Esophagus muscularis mucosa (tissue), 4 donors: ENCODE data around the gene GABARAP. TPM values are rescaled to one million over a fixed set of nuclear protein-coding genes. Genes with fewer than 3 reads are reported as not detected.

ENCODE experiments used
- DNase-seq: peaks from one replicate; pipeline ENCODE4 v3.0.0-alpha.2; 2017; ENCODE audit errors: extremely low spot score
- H3K27ac ChIP-seq, 4 donors: fragments of 200-600 bp; sonication (generic); replicated peaks in 1 of 4; 1 replicate in 3 of 4; 2 replicates in 1 of 4; pipeline ENCODE4 v1.5.1; 2016 to 2019; ENCODE audit warnings: mild to moderate bottlenecking in 1 of 4
- H3K27me3 ChIP-seq, 4 donors: fragments of 200-600 bp; sonication (generic); one replicate each; pipeline versions ENCODE4 v1.5.1 to v1.6.0; 2016 to 2019
- H3K36me3 ChIP-seq, 4 donors: fragments of 200-600 bp; sonication (generic); one replicate each; pipeline ENCODE4 v1.5.1; 2016 to 2019
- H3K4me1 ChIP-seq, 4 donors: fragments of 200-600 bp; sonication (generic); one replicate each; pipeline ENCODE4 v1.5.1; 2016 to 2019
- H3K4me3 ChIP-seq, 4 donors: fragments of 200-600 bp; sonication (generic); 1 replicate in 2 of 4; 2 replicates in 2 of 4; pipeline ENCODE4 v1.5.1; 2016 to 2019; ENCODE audit warnings: mild to moderate bottlenecking in 4 of 4, moderate library complexity in 1 of 4
- H3K9me3 ChIP-seq, 4 donors: fragments of 200-600 bp; sonication (generic); 1 replicate in 3 of 4; 2 replicates in 1 of 4; pipeline ENCODE4 v1.5.1; 2016 to 2019
- CTCF ChIP-seq, 3 experiments: fragments of 200-600 bp in 2 of 3; fragments of 450-650 bp in 1 of 3; sonication (generic) in 2 of 3; IDR thresholded peaks; one replicate each; pipeline ENCODE4 v1.5.1; 2017 to 2019; ENCODE audit warnings: antibody characterized with exemption in 3 of 3, mild to moderate bottlenecking in 2 of 3, moderate library complexity in 1 of 3
- EP300 ChIP-seq: sonication (generic); formaldehyde crosslinking; IDR thresholded peaks from one replicate; pipeline ENCODE4 v1.6.1; 2017; ENCODE audit warnings: antibody characterized with exemption
- POLR2A ChIP-seq: fragments of 450-650 bp; IDR thresholded peaks from one replicate; pipeline ENCODE4 v1.6.1; 2017; ENCODE audit warnings: antibody characterized with exemption, moderate library complexity, mild to moderate bottlenecking, low read depth
- POLR2AphosphoS5 ChIP-seq, 2 donors: sonication (generic); formaldehyde crosslinking; IDR thresholded peaks; one replicate each; pipeline ENCODE4 v1.6.1; 2017; ENCODE audit warnings: antibody characterized with exemption in 2 of 2
- WGBS: methylation state at CpG from one replicate; pipeline ENCODE4 v1.1.5; 2018; 5-methylcytosine and 5-hydroxymethylcytosine counted together
- intact Hi-C: fragments of 100-400 bp; cut with DNase I; formaldehyde crosslinking; loops from one replicate; pipeline ENCODE4 v1.15.1; 2023
- total RNA-seq, 4 donors: library from RNA; depleted of rRNA; stranded (reverse); fragments of >200 nt; gene quantifications; one replicate each; pipeline versions ENCODE4 v1.1.0 to v1.2.1, GENCODE V29; 2016

Gene GABARAP
- total RNA-seq, 4 donors from 2014 or later: 360 to 524 (median 408) TPM

DNA sequence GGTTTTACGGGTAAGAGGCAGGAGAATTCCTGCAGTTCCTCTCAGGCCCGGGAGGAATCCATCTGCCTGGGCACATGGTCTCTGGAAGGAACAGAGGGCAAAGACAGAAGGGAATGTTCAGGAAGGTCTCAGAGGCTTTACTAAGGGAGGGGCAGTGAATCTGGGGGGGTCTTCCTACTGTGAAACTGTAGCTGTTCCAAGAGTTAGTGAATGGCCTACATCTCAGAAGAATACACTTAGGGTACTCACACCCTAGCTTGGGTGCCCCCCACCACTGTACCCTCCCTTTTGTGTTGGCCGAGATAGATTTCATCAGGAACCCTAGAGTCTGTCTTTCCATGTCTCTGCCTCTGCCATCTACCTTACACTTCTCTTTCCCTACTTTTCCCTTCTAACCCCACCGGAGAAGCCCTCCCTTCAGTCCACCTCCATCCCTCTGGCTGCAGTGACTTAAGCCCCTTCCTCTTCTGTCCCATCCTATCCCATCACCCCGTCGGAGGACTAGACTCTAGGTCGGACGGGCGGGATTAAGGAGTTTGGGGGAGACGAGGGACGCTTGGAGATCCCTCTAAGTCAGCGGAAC is 22.9 kb downstream of the GABARAP start:
- intact Hi-C loops: no loop called here
- H3K4me3 ChIP-seq: peak overlapping the region; percentile 74 to 98 (median 94)
- H3K27me3 ChIP-seq: no peaks in the 10 kb centered on the region
- H3K36me3 ChIP-seq: peaks cover 20 to 39% (median 33%) of the 10 kb centered on the region in 4 donors
- no peak for TF ChIP-seq CTCF (IDR thresholded peaks at IDR 0.05)
- no peak for TF ChIP-seq EP300
- no peak for TF ChIP-seq POLR2A
- TF ChIP-seq POLR2AphosphoS5 (IDR thresholded peaks at IDR 0.05): no peak
- H3K9me3 ChIP-seq: no peaks in the 10 kb centered on the region
- peak overlapping the region; percentile 92 to 99 (median 97) for H3K27ac ChIP-seq
- DNase-seq: no peak
- WGBS: 21% methylated on average over 9 of the region's 12 CpGs
- peaks cover 66 to 78% (median 76%) of the 10 kb centered on the region in 4 donors for H3K4me1 ChIP-seq

- TF ChIP-seq EP300 (no peak), POLR2AphosphoS5 (IDR thresholded peaks at IDR 0.05) (no peak), POLR2A (no peak), CTCF (IDR thresholded peaks at IDR 0.05) (no peak)
- no peaks in the 10 kb centered on the region for H3K9me3 ChIP-seq
- WGBS: 84% methylated on average over 6 of the region's 6 CpGs
- H3K27ac ChIP-seq: peak overlapping the region; percentile 92 to 99 (median 97)
- peaks cover 15 to 33% (median 27%) of the 10 kb centered on the region in 4 donors for H3K36me3 ChIP-seq
- no peaks in the 10 kb centered on the region for H3K27me3 ChIP-seq
- no peak for DNase-seq
- intact Hi-C loops: no loop called here
- H3K4me1 ChIP-seq: peaks cover 66 to 84% (median 79%) of the 10 kb centered on the region in 4 donors
- H3K4me3 ChIP-seq: no peak overlapping the region
Measured at GRCh38 chr17:7218758-7219157, 23.5 kb downstream of the GABARAP start.

- no peak for DNase-seq
- no peaks in the 10 kb centered on the region for H3K9me3 ChIP-seq
- H3K36me3 ChIP-seq: peaks cover 9 to 27% (median 21%) of the 10 kb centered on the region in 4 donors
- peaks cover 65 to 86% (median 83%) of the 10 kb centered on the region in 4 donors for H3K4me1 ChIP-seq
- intact Hi-C loops: no loop called here
- peak overlapping the region; percentile 92 to 99 (median 97) for H3K27ac ChIP-seq
- no peaks in the 10 kb centered on the region for H3K27me3 ChIP-seq
- peak overlapping the region; percentile 56 to 68 (median 62) for H3K4me3 ChIP-seq
- WGBS: 47% methylated on average over 6 of the region's 6 CpGs
- no peak for TF ChIP-seq CTCF (IDR thresholded peaks at IDR 0.05)
- TF ChIP-seq POLR2AphosphoS5 (IDR thresholded peaks at IDR 0.05): no peak
- TF ChIP-seq EP300: no peak
- no peak for TF ChIP-seq POLR2A
Measured at GRCh38 chr17:7218166-7218565, 24.1 kb downstream of the GABARAP start.

DNA sequence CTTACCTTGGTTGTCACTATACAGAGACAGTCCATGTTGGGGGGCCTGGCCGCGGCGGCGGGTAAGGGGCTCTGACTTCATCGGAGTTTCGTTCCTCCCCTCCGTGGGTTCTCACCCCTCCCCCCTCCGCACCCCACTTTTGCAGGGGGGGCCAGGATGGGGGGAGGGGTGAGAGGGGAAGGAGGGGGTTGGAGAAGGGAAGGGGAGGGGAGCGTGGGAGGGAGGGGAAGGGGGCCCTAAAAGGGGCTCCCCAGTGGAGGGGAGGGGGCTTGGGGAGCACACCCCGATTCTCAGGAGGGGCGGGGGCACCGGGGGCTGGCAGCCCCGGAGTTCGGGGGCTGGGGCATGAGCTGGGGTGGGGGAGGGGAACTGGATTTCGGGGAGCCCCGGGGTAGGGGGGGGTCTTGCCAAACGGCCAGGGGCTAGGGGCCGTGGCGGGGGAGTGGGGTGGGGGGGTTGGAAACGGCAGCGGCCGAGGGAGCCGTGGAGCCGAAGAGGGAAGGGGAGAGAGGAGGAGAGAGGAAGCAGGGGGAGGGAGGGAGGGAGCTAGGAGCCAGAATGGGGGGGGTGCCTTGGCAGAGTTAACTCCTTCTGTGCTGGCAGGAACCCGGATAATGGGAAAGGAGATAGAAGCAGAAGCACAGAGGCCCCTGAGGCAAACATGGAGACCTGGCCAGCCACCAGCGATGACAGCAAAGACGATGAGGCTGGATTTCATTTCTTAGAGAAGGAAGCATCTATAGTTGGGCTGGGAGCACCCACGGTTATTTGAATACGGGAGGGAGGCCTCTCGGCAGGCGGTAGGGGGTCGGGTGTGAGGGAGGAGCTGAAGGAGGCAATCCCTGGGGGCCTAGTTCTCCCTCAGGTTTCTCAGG is 24.9 kb downstream of the GABARAP start:
- TF ChIP-seq POLR2A (no peak), EP300 (no peak), CTCF (IDR thresholded peaks at IDR 0.05) (no peak), POLR2AphosphoS5 (IDR thresholded peaks at IDR 0.05) (no peak)
- WGBS: 1% methylated on average over 24 of the region's 32 CpGs
- intact Hi-C loops: no loop called here

More for the DNA sequence above, 24.9 kb downstream of the GABARAP start:
- Histone ChIP-seq H3K4me1 (peaks cover 62 to 84% (median 82%) of the 10 kb centered on the region in 4 donors), H3K27ac (peak overlapping the region; percentile 92 to 99 (median 97)), H3K4me3 (peak overlapping the region; percentile 56 to 68 (median 62)), H3K9me3 (no peaks in the 10 kb centered on the region), H3K36me3 (peaks cover under 1 to 19% (median 13%) of the 10 kb centered on the region in 4 donors), H3K27me3 (no peaks in the 10 kb centered on the region)
- DNase-seq: no peak
